Stimulated activated CD8-positive, alpha-beta memory T cell treated with anti-CD3 and anti-CD28 coated beads, Interleukin-12 subunit alpha, Interleukin-12 subunit beta, amount 100 ng/mL, for 24 hours (primary cell): ENCODE data around the gene C2CD2L.
"Not testable (repeated sequence)": the region's sequence is repeated elsewhere in the genome, so short reads cannot be mapped to it uniquely, and the experiment has no call there.

Experiments
- DNase-seq: peaks from one replicate; pipeline ENCODE4 v3.0.0-alpha.2; 2020; ENCODE audit errors: extremely low read depth

C2CD2L gene

GRCh38 chr11:119152043-119152442, 44.9 kb downstream of the C2CD2L start:
- no peak for DNase-seq

- DNase-seq: no peak
Measured at GRCh38 chr11:119152604-119153003, 45.5 kb downstream of the C2CD2L start.

DNA sequence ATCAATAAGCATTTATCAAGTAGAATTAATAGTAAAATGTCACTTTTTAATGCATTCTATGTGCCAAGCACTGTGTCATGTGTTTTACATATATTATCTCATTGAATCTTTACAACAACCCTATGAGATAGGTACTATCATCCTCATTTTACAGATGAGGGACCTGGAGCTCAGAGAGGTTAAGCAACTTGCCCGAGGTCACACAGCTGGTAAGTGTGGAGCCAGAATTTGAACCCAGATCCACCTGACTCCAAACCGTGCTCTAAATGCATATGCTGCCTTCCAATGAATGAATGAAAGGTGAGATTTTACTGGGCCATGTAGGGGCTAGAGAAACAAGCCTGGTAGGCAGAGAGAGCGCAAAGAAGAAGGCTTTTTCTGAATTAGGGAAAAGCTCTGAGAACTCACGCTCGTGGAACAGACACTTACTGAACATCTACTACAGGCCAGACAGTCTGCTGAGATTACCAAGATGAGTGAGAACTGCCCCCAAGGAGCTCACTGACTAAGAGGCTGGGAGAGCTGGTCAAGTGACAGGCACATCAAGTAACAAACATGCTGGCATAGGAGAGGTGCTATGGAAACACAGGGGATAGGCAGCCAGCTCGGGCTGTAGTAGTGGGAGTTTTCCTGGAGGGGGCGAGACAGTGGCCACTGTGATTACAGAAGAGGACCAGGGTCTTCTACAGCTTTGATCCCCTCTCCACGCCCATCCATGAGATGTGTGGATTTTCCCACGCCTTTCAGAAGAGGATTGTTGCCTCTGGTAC, 46.1 kb downstream of the C2CD2L start:
- no peak for DNase-seq

DNA sequence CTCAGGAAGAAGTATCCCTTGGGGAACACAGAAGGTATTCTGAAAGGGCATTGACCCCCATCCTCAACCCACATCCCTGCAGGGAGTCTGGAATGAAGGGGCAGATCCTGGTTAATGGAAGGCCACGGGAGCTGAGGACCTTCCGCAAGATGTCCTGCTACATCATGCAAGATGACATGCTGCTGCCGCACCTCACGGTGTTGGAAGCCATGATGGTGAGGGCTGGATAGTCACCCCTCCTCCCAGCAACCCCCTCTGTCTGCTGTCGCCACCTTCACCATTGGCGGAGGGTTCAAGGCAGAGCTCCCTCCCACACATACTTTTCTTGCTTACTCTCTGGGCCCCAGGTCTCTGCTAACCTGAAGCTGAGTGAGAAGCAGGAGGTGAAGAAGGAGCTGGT, 47.0 kb downstream of the C2CD2L start:
- DNase-seq: no peak

DNA sequence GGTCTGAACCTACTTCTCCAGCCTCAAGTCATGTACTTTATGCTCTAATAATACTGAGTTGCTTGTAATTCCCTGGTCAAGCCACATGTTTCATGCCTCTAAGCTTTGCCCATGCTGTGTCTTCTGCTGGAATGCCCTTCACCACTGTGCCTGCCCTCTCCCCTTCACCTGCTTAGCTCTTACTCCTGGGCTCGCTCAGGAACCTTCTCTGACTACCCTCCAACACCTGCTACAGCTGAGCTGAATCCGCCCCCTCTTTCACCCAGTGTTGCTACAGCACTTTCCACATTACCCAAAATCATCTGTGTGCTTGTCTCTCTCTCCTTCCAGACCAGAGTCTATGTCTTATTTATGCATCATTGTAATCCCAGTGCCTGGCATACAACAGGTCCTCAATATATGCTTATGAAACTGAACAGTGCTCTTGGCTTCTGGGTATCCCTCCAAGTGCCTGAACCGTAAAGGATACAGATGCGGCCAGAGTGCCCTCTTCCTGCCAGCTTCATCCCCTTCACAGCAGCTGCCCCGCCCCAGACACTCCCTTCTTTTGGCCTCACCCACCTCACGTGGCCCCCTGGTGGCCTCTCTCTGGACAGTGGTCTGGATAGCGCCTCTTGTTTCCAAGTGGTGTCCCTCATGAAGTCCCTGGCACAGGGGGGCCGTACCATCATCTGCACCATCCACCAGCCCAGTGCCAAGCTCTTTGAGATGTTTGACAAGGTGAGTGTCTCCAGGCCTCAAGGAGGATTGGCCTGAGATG, 48.8 kb downstream of the C2CD2L start:
- DNase-seq: no peak

GRCh38 chr11:119156496-119156895, 49.4 kb downstream of the C2CD2L start:
- DNase-seq: no peak

- DNase-seq: no peak
Measured at GRCh38 chr11:119157063-119157462, 49.9 kb downstream of the C2CD2L start.

GRCh38 chr11:119158467-119158866, 51.3 kb downstream of the C2CD2L start:
- no peak for DNase-seq

GRCh38 chr11:119160151-119160550, 53.0 kb downstream of the C2CD2L start:
- no peak for DNase-seq

GRCh38 chr11:119161871-119162270, 54.7 kb downstream of the C2CD2L start:
- no peak for DNase-seq

- DNase-seq: no peak
Measured at GRCh38 chr11:119166368-119167076, 59.4 kb downstream of the C2CD2L start.

DNA sequence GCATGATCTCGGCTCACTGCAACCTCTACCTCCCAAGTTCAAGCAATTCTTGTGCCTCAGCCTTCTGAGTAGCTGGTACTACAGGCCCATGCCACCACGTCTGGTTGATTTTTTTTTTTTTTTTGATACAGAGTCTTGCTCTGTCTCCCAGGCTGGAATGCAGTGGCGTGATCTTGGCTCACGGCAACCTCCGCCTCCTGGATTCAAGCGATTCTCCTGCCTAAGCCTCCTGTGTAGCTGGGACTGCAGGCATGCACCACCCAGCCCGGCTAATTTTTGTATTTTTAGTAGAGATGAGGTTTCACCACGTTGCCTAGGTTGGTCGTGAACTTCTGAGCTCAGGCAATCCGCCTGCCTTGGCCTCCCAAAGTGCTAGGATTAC, 59.9 kb downstream of the C2CD2L start:
- DNase-seq: not testable (repeated sequence)

DNA sequence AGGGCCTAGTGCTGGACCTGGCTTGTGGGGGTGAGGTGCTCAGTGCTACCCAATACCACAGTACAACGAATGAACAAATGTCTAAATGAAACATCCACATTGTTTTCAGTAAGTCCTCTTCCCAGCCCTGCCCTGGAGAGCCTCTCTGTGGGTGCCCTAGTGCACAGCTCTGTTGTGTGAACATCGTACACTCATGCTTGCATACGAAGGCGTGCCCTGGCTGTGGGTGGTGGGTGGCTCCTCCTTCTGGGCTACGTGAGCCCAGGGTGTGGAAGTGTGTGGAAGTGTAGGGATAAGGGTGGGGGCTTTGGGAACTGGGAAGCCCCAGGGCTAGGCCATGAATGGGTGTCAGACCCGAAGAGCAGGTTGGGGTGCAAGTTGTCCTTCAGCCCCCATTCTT, 60.8 kb downstream of the C2CD2L start:
- no peak for DNase-seq
